Embryonic facial prominence (tissue), 1 donor: ENCODE measurements around the gene SCO1.
"Not testable (repeated sequence)": the region's sequence is repeated elsewhere in the genome, so short reads cannot be mapped to it uniquely, and the experiment has no call there.

Source experiments
- DNase-seq: peaks from one replicate; pipeline ENCODE4 v3.0.0-alpha.2; 2016; ENCODE audit errors: extremely low spot score

The SCO1 gene

GRCh38 chr17:10697092-10698081 lies at the start of gene SCO1, which contains the start of gene ADPRM:
Gene SCO1 (minus strand): TSS chr17:10697533. CDS start chr17:10697507, 26 bp downstream.
Gene ADPRM (plus strand): TSS chr17:10697594. CDS start chr17:10704927, 7,333 bp downstream.
- DNase-seq, result peak; percentile 80

GRCh38 chr17:10745231-10745630 lies 47.9 kb upstream of the SCO1 start:
- DNase-seq, result no peak

- no peak for DNase-seq
Observed at GRCh38 chr17:10744501-10745000, 47.2 kb upstream of the SCO1 start.

GRCh38 chr17:10743316-10744009 lies 46.1 kb upstream of the SCO1 start:
- no peak for DNase-seq

GRCh38 chr17:10742431-10742830 lies 45.1 kb upstream of the SCO1 start:
- DNase-seq, result no peak

- DNase-seq, result no peak
Observed at GRCh38 chr17:10741416-10742135, 44.2 kb upstream of the SCO1 start.

GRCh38 chr17:10739386-10739785 lies 42.1 kb upstream of the SCO1 start:
- DNase-seq, result no peak

GRCh38 chr17:10738521-10739258 lies 41.4 kb upstream of the SCO1 start:
- DNase-seq, result no peak

GRCh38 chr17:10737736-10738135 lies 40.4 kb upstream of the SCO1 start:
- no peak for DNase-seq

- DNase-seq, result peak; percentile 61
Observed at GRCh38 chr17:10737168-10737622, 39.9 kb upstream of the SCO1 start.

- no peak for DNase-seq
Observed at GRCh38 chr17:10735821-10736220, 38.5 kb upstream of the SCO1 start.

- DNase-seq, result no peak
Observed at GRCh38 chr17:10735251-10735650, 37.9 kb upstream of the SCO1 start.

- no peak for DNase-seq
Observed at GRCh38 chr17:10733666-10734065, 36.3 kb upstream of the SCO1 start.

- not testable (repeated sequence) for DNase-seq
Observed at GRCh38 chr17:10732121-10732520, 34.8 kb upstream of the SCO1 start.

- DNase-seq, result no peak
Observed at GRCh38 chr17:10731408-10731879, 34.1 kb upstream of the SCO1 start.

- not testable (repeated sequence) for DNase-seq
Observed at GRCh38 chr17:10730247-10730646, 32.9 kb upstream of the SCO1 start.

- DNase-seq, result no peak
Observed at GRCh38 chr17:10729334-10730193, 32.2 kb upstream of the SCO1 start, which contains the start of gene TMEM220. Gene TMEM220 (minus strand): TSS chr17:10730023. CDS start chr17:10729851, 172 bp downstream.

- no peak for DNase-seq
Observed at GRCh38 chr17:10728331-10728892, 31.1 kb upstream of the SCO1 start.

GRCh38 chr17:10727192-10727591 lies 29.9 kb upstream of the SCO1 start:
- no peak for DNase-seq
